HTR-8/SVneo (cell line): ENCODE measurements around the gene SMARCC2.
A peak's percentile ranks its signal among the peaks of the same experiment; 100 is the strongest.

Experiments
- DNase-seq: peaks from one replicate; pipeline ENCODE4 v3.0.0; 2011; ENCODE audit warnings: low spot score, mixed read lengths; ENCODE audit not compliant: insufficient read length
- FAIRE-seq: peaks from 2 replicates; lab custom pipeline; 2011; peaks lifted over from hg19 to GRCh38; lab: Jason Lieb, UNC

SMARCC2 gene

DNA sequence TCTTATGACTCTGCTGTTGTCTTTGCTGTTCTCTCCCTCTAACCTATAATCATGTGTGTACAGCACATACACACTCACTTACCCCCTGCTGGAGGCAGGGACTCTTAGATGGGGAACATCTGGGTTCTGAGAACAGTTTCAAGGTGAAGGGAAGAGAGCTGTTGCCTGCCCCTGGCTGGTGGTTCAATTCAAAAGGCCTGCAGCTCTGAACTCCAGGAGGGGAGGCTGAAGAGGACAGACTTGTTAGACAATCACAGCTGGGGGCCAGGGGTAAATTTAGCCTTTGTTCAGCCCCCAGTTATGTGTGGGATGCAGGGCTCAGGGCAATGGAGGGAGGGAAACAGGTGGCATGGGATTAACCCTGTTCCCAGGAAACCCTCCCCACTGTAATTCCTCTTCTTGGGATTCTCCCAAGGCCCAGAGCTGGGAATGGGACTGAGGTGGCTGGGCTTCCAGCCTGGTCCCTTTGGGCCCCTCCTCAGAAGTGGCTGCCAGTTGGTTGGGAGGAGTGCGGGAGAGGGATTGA is 35.0 kb downstream of the SMARCC2 start:
- no peak for FAIRE-seq
- no peak for DNase-seq

DNA sequence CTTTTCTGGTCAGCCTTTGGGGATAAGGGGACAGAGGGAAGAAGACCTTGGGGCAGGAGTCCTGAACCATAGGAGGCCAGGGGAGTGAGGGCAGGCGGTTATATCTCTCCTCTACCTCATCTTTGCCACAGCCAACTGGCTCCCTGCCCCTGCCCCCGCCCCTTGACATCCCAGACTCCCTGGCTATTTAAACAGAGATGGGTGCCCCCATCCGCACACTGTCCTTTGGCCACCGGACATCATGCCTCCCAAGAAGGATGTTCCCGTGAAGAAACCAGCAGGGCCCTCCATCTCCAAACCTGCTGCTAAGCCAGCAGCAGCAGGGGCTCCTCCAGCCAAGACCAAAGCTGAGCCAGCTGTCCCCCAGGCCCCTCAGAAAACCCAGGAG is 35.6 kb downstream of the SMARCC2 start:
- DNase-seq = no peak
- FAIRE-seq = no peak

GRCh38 chr12:56152756-56153677 is 36.3 kb downstream of the SMARCC2 start:
- FAIRE-seq (no peak), DNase-seq (no peak)

DNA sequence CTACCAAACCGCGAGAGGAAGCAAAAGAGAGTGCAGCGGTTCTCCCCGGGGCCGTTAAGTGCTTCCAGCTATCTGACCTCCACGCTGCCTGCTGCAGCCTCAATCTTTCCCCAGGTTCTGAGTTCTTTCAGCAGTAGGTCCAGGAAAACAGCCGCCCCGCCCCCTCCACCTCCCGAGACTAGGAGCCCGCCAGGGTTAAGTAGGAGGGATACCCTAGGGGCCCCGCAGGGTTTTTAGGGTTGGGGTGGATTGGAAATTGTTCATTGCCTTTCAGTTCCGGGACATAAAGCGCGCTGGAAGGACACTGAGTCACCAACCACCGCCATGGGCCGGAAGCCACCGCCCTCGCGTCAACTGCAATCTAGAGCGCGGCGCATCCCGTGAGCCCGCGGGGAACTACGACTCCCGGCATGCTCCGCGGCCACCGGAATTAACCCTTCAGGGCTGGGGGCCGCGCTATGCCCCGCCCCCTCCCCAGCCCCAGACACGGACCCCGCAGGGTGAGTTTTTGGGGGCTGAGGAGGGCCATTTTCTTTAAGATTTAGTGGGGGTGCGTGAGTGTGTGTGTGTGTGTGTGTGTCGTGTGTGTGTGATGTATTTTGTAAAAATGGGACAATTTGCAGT is 37.0 kb downstream of the SMARCC2 start, which contains the start of gene MYL6B:
Gene MYL6B, plus strand, starts transcription at position 456 of the 624 bp plus-strand sequence. CDS start 1,332 bp downstream, outside the sequence.
- FAIRE-seq (peak; percentile 88), DNase-seq (peak; percentile 87)

DNA sequence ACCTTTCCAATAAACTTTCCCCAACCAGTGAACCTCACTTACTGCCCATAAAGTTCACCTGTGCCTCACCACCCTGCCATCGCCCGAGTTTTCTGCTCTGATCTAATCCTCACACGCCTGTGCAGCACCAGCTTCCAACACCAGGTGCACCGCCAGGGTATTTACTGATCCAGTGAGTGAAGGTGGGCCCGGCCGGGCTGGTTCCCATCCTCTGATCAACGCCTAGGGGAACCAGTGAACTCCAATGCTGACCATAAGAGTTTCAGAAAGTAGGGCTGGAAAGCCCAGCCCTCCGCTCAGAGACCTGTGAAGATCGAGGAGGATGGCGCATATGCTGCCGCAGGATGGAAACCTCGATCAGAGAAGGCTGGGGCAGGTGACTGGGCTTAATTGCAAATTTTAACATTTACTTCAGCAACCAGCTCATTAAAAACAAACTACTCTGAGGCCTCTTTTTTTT is 37.6 kb downstream of the SMARCC2 start:
- DNase-seq (no peak), FAIRE-seq (no peak)

DNA sequence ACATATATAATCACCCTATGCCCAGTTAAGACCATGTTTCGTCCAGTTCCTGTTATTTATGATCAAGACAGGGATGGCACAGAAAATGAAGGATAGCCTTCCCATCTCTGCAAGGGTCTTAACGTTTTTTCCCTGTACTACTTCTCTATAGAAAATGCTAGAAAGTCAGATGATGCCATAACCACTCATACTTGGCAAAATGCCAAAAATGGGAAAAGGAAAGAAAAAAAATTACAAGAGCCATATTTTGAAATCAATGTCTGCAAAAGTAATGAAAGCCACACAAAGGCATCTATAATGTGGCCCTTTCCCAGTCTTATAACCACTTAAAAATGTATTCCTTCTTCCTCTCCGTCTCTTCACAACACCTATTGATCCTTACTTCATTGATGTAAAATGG is 38.7 kb downstream of the SMARCC2 start:
- no peak for FAIRE-seq
- DNase-seq = no peak

DNA sequence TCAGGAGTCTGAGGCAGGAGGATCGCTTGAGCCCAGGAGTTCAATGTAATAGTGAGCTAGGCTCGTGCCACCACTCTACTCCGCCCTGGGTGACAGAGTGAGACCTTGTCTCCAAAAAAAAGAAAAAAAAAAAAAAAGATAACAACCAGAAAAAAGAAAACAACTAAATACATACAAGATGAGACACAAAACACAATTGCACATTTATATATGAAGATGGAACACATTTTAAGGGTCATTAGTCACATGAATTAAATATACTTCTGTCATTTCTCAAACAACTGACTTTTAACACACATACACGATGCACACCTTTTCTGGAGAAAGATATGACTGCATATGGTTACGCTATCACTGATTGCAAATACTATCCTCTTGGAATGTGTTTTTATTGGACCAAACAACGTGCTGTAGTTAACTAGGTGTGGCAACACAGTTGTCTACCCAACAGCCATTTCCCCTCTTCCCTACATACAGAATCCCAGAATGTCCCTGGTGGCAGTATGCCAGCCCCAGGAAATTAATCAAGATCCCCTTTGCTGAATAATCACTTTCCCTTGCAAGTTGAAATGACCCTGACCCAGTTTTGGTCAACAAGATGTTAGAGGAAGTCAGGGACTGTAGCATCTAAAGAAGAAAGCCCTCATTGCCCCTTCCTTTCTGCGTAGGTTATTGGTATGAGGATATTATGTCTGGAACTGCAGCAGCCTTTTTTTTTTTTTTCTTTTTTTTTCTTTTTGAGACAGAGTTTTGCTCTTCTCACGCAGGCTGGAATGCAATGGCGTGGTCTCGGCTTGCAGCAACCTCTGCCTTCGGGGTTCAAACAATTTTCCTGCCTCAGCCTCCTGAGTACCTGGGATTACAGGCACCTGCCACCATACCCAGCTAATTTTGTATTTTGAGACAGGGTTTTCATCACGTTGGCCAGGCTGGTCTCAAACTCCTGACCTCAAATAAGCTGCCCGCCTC is 42.5 kb downstream of the SMARCC2 start:
- DNase-seq (no peak), FAIRE-seq (no peak)

DNA sequence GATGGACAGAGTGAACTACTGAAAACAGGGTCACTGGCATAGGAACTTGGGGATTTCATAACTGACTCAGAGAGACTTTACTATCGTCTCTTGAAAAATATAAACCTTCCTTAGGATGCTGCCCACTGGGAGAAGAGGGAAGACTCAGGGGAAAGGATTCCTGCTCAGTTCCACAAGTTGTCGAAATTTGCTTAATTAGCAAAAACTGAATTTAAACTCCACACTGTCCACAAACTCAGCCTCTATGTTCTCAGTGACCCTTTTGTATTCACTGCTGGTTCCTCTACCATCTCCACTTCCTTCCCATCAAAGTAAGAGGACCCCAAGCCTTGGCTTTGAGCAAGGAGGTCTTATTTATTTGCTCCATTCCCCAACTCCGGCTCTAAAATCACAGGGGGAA is 44.1 kb downstream of the SMARCC2 start:
- DNase-seq (no peak), FAIRE-seq (no peak)

GRCh38 chr12:56143870-56144269 is 45.4 kb downstream of the SMARCC2 start:
- no peak for FAIRE-seq
- no peak for DNase-seq

- FAIRE-seq (no peak), DNase-seq (no peak)
Observed at GRCh38 chr12:56143217-56143616, 46.1 kb downstream of the SMARCC2 start.

DNA sequence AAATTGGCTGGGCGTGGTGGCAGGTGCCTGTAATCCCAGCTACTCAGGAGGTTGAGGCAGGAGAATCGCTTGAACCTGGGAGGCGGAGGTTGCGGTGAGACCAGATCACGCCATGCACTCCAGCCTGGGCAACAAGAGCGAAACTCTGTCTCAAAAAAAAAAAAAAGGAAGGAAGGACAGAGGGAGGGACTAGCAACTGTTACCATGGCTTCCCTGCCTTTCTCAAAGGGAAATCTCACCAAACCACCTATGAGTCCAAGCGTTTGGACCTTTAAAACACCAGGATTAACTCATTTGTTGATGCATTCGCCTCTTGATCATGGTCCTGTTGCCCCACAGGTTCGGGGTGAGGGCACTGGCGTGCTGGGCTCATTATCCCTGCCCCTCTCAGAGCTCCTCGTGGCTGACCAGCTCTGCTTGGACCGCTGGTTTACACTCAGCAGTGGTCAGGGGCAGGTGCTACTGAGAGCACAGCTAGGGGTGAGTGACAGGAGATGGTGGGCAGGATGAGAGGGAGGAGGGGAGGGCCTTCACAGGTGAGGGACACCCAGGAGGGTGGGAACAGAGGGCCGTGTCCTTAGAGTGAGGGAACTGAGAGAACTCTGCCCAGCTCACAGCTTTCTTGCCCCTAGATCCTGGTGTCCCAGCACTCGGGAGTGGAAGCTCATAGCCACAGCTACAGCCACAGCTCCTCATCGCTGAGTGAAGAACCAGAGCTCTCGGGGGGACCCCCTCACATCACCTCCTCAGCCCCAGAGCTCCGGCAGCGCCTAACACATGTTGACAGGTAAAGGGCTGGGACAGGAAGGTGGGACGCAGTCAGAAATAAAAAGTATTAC is 47.1 kb downstream of the SMARCC2 start:
- DNase-seq (no peak), FAIRE-seq (no peak)

DNA sequence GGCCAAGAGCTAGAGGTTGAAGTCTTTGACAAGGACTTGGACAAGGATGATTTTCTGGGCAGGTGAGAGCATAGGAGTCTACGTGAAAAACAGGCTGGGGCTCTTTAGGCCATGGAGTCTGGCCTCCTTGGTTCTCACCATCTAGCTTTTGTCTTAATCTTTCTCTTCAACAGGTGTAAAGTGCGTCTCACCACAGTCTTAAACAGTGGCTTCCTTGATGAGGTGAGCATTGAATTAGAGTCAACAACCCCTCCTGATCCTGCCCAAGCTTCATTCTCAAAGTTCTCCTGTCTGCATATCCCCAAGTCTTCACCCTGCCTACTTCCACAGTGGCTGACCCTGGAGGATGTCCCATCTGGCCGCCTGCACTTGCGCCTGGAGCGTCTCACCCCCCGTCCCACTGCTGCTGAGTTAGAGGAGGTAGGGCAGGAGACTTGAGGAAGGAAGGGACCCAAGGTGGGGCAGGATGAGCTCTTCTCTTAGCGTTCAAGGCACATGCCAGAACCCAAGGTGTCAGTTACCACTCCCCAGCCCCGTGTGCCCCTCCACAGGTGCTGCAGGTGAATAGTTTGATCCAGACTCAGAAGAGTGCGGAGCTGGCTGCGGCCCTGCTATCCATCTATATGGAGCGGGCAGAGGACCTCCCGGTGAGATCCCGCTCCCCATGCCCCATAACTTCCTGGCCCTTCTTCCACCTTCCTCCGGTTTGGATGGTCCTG is 51.3 kb downstream of the SMARCC2 start:
- FAIRE-seq (no peak), DNase-seq (no peak)

GRCh38 chr12:56134897-56135296 is 54.4 kb downstream of the SMARCC2 start:
- FAIRE-seq (no peak), DNase-seq (no peak)

- no peak for DNase-seq
Observed at GRCh38 chr12:56130876-56131275, 58.4 kb downstream of the SMARCC2 start.

GRCh38 chr12:56129942-56130495 is 59.3 kb downstream of the SMARCC2 start:
- DNase-seq = no peak
- no peak for FAIRE-seq

More at GRCh38 chr12:56130876-56131275, 58.4 kb downstream of the SMARCC2 start:
- no peak for FAIRE-seq

DNA sequence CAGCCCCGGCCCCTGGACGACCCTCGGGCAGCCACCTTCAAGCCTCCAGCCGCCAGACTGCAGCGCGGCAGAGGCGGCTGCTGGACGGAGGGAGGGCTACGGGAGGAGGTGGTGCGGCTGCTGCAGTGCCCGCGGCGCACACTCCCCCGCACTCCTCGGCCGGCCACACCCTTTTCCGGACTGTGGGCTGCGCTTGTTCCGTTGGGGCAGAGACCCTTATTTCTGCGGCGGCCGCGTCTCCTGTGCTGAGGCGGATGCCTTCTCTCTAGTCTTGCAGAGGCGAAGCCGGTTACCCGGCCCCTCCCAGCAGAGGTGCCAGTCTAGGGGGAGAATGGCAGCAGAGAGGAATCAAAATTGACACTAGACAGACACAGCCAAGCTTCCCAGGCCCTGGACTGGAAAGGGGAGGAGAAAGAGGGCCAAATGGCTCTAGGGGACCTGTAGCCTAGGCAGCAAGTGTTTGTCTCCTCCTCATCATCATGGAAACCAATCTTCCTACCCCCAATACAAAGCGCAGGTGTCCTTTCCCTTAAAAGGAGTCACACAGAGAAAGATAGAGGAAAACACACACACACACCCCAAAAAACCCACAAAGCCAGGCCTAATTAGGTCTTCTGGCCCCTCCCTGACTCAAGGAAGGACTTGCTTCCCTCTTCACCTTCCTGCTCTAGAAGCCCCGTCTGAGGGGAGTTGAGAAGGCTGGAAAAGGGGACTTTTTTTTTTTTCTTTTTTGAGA is 59.9 kb downstream of the SMARCC2 start:
- no peak for FAIRE-seq
- DNase-seq = peak; percentile 39

GRCh38 chr12:56128670-56129205 is 60.5 kb downstream of the SMARCC2 start:
- FAIRE-seq = no peak

More at GRCh38 chr12:56128670-56129205, 60.5 kb downstream of the SMARCC2 start:
- no peak for DNase-seq
